SU-DHL-6 (cell line): Measurements from ENCODE around the gene TPK1.

Source experiments
- H2AFZ ChIP-seq: fragments of 200-600 bp; sonication (generic); 2 replicates; pipeline ENCODE4 v1.6.1; 2014; ENCODE audit warnings: low read depth, mild to moderate bottlenecking, moderate library complexity, mixed read lengths, antibody characterized with exemption, low read length; ENCODE audit not compliant: severe bottlenecking
- H3F3A ChIP-seq: fragments of 200-600 bp; shearing (Covaris generic); 2 replicates; pipeline ENCODE4 v1.6.0; 2016; ENCODE audit warnings: antibody characterized with exemption, mild to moderate bottlenecking; ENCODE audit not compliant: insufficient read depth
- H3K27ac ChIP-seq: fragments of 200-600 bp; sonication (generic); 2 replicates; pipeline ENCODE4 v1.5.1; 2016; ENCODE audit warnings: low read depth, mild to moderate bottlenecking, low read length, moderate library complexity, mixed read lengths
- H3K27me3 ChIP-seq: fragments of 200-600 bp; sonication (generic), shearing (Covaris generic); 2 replicates; pipeline ENCODE4 v1.6.0; 2014; ENCODE audit warnings: mild to moderate bottlenecking, low read length
- H3K36me3 ChIP-seq: fragments of 200-600 bp; sonication (generic); 2 replicates; pipeline ENCODE4 v1.6.1; 2014; ENCODE audit warnings: mild to moderate bottlenecking, low read length, mixed read lengths
- H3K4me2 ChIP-seq: fragments of 300-600, 200-600 bp; shearing (Covaris generic), sonication (generic); 2 replicates; pipeline ENCODE4 v1.6.0; 2014; ENCODE audit warnings: low read length, low read depth, mild to moderate bottlenecking; ENCODE audit not compliant: poor library complexity, severe bottlenecking
- H3K4me3 ChIP-seq: fragments of 200-600 bp; sonication (generic); 2 replicates; pipeline ENCODE4 v1.5.1; 2014; ENCODE audit warnings: antibody characterized with exemption, low read length, mild to moderate bottlenecking, mixed read lengths; ENCODE audit not compliant: insufficient read depth, poor library complexity, severe bottlenecking
- H3K79me2 ChIP-seq: fragments of 200-600 bp; sonication (generic); 2 replicates; pipeline ENCODE4 v1.6.1; 2014; ENCODE audit warnings: mild to moderate bottlenecking, low read length, moderate library complexity; ENCODE audit not compliant: insufficient read depth
- H3K9ac ChIP-seq: fragments of 200-600 bp; sonication (generic); 2 replicates; pipeline ENCODE4 v1.7.0; 2014; ENCODE audit warnings: mild to moderate bottlenecking, low read length
- H3K9me2 ChIP-seq: fragments of 200-600 bp; sonication (generic); replicated peaks from 2 replicates; pipeline ENCODE4 v1.6.1; 2014; ENCODE audit warnings: low read length; ENCODE audit not compliant: insufficient read depth
- H3K9me3 ChIP-seq: fragments of 200-600 bp; sonication (generic); 2 replicates; pipeline ENCODE4 v1.6.1; 2014; ENCODE audit warnings: low read length, mixed read lengths; ENCODE audit not compliant: insufficient read depth
- H4K20me1 ChIP-seq: fragments of 200-600 bp; sonication (generic); 2 replicates; pipeline ENCODE4 v1.6.1; 2014; ENCODE audit warnings: low read depth, mild to moderate bottlenecking, antibody characterized with exemption, low read length, moderate library complexity, mixed read lengths
- EZH2phosphoT487 ChIP-seq: fragments of 200-600 bp; sonication (generic), shearing (Covaris generic); conservative IDR thresholded peaks from 2 replicates; pipeline ENCODE4 v1.6.1; 2018; ENCODE audit warnings: mild to moderate bottlenecking, antibody characterized with exemption, low read length, moderate library complexity, mixed read lengths
- TF ChIP-seq, protein P1 (sequence below): fragments of 200-600 bp; sonication (generic); IDR thresholded peaks from one replicate; pipeline ENCODE4 v1.5.1; 2017; ENCODE audit warnings: antibody characterized with exemption, mild to moderate bottlenecking, low read length, moderate library complexity; ENCODE audit not compliant: insufficient read depth, poor library complexity, severe bottlenecking

The TPK1 gene

DNA sequence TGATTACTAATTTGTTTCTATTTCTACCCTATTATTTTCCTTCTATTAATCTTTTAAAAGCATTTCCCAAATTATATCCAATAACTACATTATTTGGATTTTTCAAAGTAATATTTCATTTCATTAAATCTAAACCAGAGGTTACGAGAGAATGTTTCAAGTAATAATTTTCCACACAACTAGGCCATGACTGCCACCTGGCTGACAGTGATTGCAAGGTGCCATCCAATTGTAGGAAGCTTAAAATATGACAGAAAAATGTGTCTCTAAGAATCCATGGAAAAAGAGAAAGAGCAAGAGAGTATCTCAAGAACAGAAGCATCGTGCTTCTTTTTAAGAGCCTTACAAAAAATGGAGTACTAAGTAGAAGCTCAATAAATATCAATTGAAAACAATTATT is 48.7 kb downstream of the TPK1 start:
- H3K4me3 ChIP-seq, result no peak overlapping the region
- H3K9me3 ChIP-seq, result no peaks in the 10 kb centered on the region
- no peak overlapping the region for H3K4me2 ChIP-seq
- H3F3A ChIP-seq, result no peaks in the 10 kb centered on the region
- H3K9me2 ChIP-seq, result no peaks in the 10 kb centered on the region
- no peaks in the 10 kb centered on the region for H3K79me2 ChIP-seq
- TF ChIP-seq EZH2phosphoT487, result no peak
- TF ChIP-seq, protein P1, sequence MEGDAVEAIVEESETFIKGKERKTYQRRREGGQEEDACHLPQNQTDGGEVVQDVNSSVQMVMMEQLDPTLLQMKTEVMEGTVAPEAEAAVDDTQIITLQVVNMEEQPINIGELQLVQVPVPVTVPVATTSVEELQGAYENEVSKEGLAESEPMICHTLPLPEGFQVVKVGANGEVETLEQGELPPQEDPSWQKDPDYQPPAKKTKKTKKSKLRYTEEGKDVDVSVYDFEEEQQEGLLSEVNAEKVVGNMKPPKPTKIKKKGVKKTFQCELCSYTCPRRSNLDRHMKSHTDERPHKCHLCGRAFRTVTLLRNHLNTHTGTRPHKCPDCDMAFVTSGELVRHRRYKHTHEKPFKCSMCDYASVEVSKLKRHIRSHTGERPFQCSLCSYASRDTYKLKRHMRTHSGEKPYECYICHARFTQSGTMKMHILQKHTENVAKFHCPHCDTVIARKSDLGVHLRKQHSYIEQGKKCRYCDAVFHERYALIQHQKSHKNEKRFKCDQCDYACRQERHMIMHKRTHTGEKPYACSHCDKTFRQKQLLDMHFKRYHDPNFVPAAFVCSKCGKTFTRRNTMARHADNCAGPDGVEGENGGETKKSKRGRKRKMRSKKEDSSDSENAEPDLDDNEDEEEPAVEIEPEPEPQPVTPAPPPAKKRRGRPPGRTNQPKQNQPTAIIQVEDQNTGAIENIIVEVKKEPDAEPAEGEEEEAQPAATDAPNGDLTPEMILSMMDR, result no peak
- no peaks in the 10 kb centered on the region for H3K27me3 ChIP-seq
- no peak overlapping the region for H3K9ac ChIP-seq
- H2AFZ ChIP-seq, result no peak overlapping the region
- H3K27ac ChIP-seq, result no peak overlapping the region
- H4K20me1 ChIP-seq, result no peaks in the 10 kb centered on the region
- no peaks in the 10 kb centered on the region for H3K36me3 ChIP-seq

DNA sequence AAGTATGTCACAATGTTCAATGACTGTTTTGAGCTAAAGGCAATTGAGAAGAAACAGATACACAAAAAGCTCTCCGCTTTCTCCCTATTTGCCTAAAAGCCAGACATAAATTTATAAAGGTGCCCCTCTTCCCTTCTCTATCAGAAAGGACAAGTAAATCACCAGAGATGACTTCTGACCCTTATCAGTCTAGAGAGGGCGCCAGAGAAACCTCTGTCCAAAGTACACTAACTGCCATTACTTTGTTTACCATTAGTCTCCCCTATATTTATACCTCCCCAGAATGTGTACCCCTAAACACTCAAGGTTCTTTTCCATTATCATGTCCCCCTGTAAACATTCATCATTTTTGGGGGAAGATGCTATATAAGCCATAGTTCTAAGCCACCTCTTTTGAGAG is 49.3 kb downstream of the TPK1 start:
- no peaks in the 10 kb centered on the region for H3K27me3 ChIP-seq
- H3K4me2 ChIP-seq, result no peak overlapping the region
- no peak overlapping the region for H3K4me3 ChIP-seq
- no peaks in the 10 kb centered on the region for H3K36me3 ChIP-seq
- H3K79me2 ChIP-seq, result no peaks in the 10 kb centered on the region
- H3K9me3 ChIP-seq, result no peaks in the 10 kb centered on the region
- TF ChIP-seq, protein P1, result no peak
- no peak for TF ChIP-seq EZH2phosphoT487
- no peak overlapping the region for H2AFZ ChIP-seq
- no peak overlapping the region for H3K9ac ChIP-seq
- H4K20me1 ChIP-seq, result no peaks in the 10 kb centered on the region
- no peaks in the 10 kb centered on the region for H3K9me2 ChIP-seq
- no peaks in the 10 kb centered on the region for H3F3A ChIP-seq
- no peak overlapping the region for H3K27ac ChIP-seq

DNA sequence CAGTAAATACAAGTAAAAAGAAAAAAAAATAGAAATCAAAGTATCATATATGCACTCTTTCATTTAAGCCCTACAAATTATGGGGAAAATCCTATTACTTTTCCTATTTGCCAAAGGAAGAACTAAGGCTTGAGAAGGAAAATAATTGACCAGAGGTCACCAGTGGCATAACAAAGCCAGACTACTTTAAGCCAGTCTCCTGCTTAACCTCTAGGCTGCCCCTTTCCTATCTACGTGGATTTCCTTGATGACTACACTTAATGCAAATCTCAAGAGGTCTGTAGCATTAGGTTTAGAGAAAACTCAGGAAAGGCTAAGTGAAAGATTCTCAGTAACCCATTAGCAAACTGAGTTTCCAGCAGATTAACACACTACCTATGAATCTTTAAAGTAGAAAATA is 49.8 kb downstream of the TPK1 start:
- no peaks in the 10 kb centered on the region for H3K79me2 ChIP-seq
- no peak overlapping the region for H2AFZ ChIP-seq
- no peaks in the 10 kb centered on the region for H3K27me3 ChIP-seq
- no peak overlapping the region for H3K27ac ChIP-seq
- no peaks in the 10 kb centered on the region for H3K9me3 ChIP-seq
- no peaks in the 10 kb centered on the region for H3F3A ChIP-seq
- H3K36me3 ChIP-seq, result no peaks in the 10 kb centered on the region
- H3K4me3 ChIP-seq, result no peak overlapping the region
- no peak overlapping the region for H3K9ac ChIP-seq
- no peaks in the 10 kb centered on the region for H4K20me1 ChIP-seq
- H3K9me2 ChIP-seq, result no peaks in the 10 kb centered on the region
- no peak overlapping the region for H3K4me2 ChIP-seq
- no peak for TF ChIP-seq EZH2phosphoT487
- TF ChIP-seq, protein P1, result no peak

DNA sequence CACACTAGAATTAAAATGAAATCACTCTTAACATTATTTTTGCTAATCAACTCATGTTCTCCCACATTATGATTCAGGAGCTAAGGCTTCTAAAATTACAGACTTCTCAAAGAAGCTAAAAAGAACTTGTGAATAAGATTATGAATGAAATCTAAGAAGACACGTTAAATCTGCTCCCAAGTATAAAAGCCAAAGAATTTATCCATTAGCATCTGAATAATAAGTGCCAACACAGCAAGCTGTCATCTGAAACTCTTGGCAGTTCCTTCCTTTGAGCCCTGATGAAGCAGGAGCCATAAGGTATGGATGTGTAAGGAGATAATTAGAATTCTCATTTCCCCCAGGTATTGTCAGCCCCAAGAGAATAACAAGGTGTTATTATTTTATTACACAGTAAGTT is 50.3 kb downstream of the TPK1 start:
- H3K27ac ChIP-seq, result no peak overlapping the region
- no peak overlapping the region for H3K4me2 ChIP-seq
- no peak overlapping the region for H3K9ac ChIP-seq
- no peak overlapping the region for H3K4me3 ChIP-seq
- H3K36me3 ChIP-seq, result no peaks in the 10 kb centered on the region
- no peaks in the 10 kb centered on the region for H3K27me3 ChIP-seq
- TF ChIP-seq, protein P1, result no peak
- no peak for TF ChIP-seq EZH2phosphoT487
- no peaks in the 10 kb centered on the region for H3K9me2 ChIP-seq
- H4K20me1 ChIP-seq, result no peaks in the 10 kb centered on the region
- no peaks in the 10 kb centered on the region for H3K79me2 ChIP-seq
- H3K9me3 ChIP-seq, result no peaks in the 10 kb centered on the region
- H2AFZ ChIP-seq, result no peak overlapping the region
- no peaks in the 10 kb centered on the region for H3F3A ChIP-seq
